ENCODE data around the gene PCDH17. TPM values are rescaled to one million over a fixed set of nuclear protein-coding genes. Genes with fewer than 3 reads are reported as not detected.

The PCDH17 gene
- total and polyA plus RNA-seq, 2 of the 4 experiments (the other 2 are of a cell fraction), result under 0.01 TPM; not detected in 1

DNA sequence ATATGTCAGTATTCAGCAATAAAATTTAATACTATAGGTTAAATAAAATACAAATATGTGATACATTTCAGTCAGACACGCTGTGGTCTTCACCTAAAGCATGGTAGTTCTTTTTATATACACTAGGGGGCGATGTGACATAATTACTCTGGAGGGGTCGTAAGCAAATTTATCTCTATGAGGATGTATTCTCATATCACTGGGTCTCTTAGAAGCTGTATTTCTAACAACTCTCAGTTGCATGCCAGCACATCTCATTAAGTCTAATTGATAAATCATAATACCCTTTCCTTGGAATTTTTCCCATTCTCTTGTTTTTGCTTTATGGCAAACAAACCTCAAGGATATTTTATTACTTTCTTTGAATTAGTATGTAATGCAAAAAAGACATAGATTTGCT, 3.9 kb upstream of the PCDH17 start:
- Histone ChIP-seq H4K8ac (ENCODE audit: low read depth in 2 of 2, low read length in 2 of 2) (no peak overlapping the region), H2BK5ac (ENCODE audit: low read depth, low read length, poor library complexity, severe bottlenecking) (no peak overlapping the region), H2BK15ac (ENCODE audit: low read depth, low read length) (no peak overlapping the region), H3K27me3 (ENCODE audit: control insufficient read depth, insufficient read depth, low read length) (peaks cover 35% of the 10 kb centered on the region), H3K14ac (replicated peaks; ENCODE audit: low read depth, low read length) (no peak overlapping the region), H3K36me3 (ENCODE audit: control insufficient read depth, insufficient read depth, low read length) (no peaks in the 10 kb centered on the region), H3K79me1 (ENCODE audit: low read depth in 1 of 2, low read length in 2 of 2) (no peaks in the 10 kb centered on the region), H4K5ac (ENCODE audit: low read depth, low read length) (no peak overlapping the region), H4K91ac (ENCODE audit: insufficient read depth, low read depth, low read length) (no peak overlapping the region), H3K4me3 (ENCODE audit: insufficient read depth, low read depth, low read length) (no peak overlapping the region), H3K9ac (ENCODE audit: low read depth, low read length) (no peak overlapping the region), H2AFZ (replicated peaks; ENCODE audit: low read length, poor library complexity) (no peak overlapping the region), H3K9me3 (ENCODE audit: control insufficient read depth, insufficient read depth, low read length) (peaks cover 2% of the 10 kb centered on the region), H2AK5ac (ENCODE audit: low read depth, low read length) (no peak overlapping the region), H3K56ac (ENCODE audit: extremely low read depth, insufficient read depth, low read length) (no peak overlapping the region), H3K4ac (ENCODE audit: low read depth, low read length) (no peak overlapping the region), H3K9me1 (ENCODE audit: insufficient read depth, low read length) (no peaks in the 10 kb centered on the region), H3K27ac (ENCODE audit: insufficient read depth, low read length) (no peak overlapping the region), H4K20me1 (ENCODE audit: insufficient read depth, low read length) (no peaks in the 10 kb centered on the region), H2BK20ac (ENCODE audit: low read depth, low read length) (no peak overlapping the region), H2BK120ac (ENCODE audit: low read depth, low read length) (no peak overlapping the region), H2AK9ac (replicated peaks; ENCODE audit: low read depth, low read length, poor library complexity) (no peak overlapping the region), H3K4me2 (ENCODE audit: low read depth, low read length) (no peak overlapping the region), H3K23ac (ENCODE audit: low read depth, low read length) (no peak overlapping the region), H3K18ac (ENCODE audit: low read depth, low read length) (no peak overlapping the region), H3K4me1 (ENCODE audit: control insufficient read depth, insufficient read depth, low read length) (no peaks in the 10 kb centered on the region; the same call in 1 of the 2 replicates)
- ATAC-seq (ENCODE audit: low read depth) (no peak), DNase-seq (peak; percentile 2)
- CTCF ChIA-PET, result no interaction called here
- TF ChIP-seq FOS (IDR thresholded peaks at IDR 0.05; ENCODE audit: low read depth, low read length), result no peak
- TF ChIP-seq RAD21 (IDR thresholded peaks at IDR 0.05; ENCODE audit: low read length), result peak; percentile 38
- TF ChIP-seq, protein P1, sequence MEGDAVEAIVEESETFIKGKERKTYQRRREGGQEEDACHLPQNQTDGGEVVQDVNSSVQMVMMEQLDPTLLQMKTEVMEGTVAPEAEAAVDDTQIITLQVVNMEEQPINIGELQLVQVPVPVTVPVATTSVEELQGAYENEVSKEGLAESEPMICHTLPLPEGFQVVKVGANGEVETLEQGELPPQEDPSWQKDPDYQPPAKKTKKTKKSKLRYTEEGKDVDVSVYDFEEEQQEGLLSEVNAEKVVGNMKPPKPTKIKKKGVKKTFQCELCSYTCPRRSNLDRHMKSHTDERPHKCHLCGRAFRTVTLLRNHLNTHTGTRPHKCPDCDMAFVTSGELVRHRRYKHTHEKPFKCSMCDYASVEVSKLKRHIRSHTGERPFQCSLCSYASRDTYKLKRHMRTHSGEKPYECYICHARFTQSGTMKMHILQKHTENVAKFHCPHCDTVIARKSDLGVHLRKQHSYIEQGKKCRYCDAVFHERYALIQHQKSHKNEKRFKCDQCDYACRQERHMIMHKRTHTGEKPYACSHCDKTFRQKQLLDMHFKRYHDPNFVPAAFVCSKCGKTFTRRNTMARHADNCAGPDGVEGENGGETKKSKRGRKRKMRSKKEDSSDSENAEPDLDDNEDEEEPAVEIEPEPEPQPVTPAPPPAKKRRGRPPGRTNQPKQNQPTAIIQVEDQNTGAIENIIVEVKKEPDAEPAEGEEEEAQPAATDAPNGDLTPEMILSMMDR (conservative IDR thresholded peaks at IDR 0.05; ENCODE audit: low read depth, low read length), result peak; percentile 46
- no peak for TF ChIP-seq CHD1 (IDR thresholded peaks at IDR 0.05; ENCODE audit: low read depth, low read length)
- dilution Hi-C loops (cut with HindIII; ENCODE audit: low sequenced_read_pairs, unreplicated experiment), result no loop called here
- in situ Hi-C loops (cut with MboI; ENCODE audit: low sequenced_read_pairs), result loop anchor here (25.0 kb wide), 1 partner anchor 1685 kb away; no protein-coding TSS in a partner anchor
- no TSS peak for BruUV-seq (replicated peaks)
- no CpG with 5 or more reads among the region's 3 CpGs for WGBS, 2 experiments (ENCODE audit: extremely low coverage in 2 of 2, insufficient read length in 1 of 2)
- intact Hi-C loops (cut with micrococcal nuclease), result loop anchor here (1.0 to 10.0 kb wide), 2 partner anchors 1337 to 1635 kb away; no protein-coding TSS in a partner anchor
- POLR2A ChIA-PET (ENCODE audit: unreplicated experiment), result no interaction called here
